GM19463 (cell line): ENCODE data around the gene IDH1.
"Not testable (repeated sequence)": the region's sequence is repeated elsewhere in the genome, so short reads cannot be mapped to it uniquely, and the experiment has no call there.

ENCODE experiments used
- ATAC-seq: cut with Tn5 transposase; IDR thresholded peaks from one replicate; pipeline ENCODE4 v1.9.1; 2021; ENCODE audit warnings: mild to moderate bottlenecking, moderate library complexity; ENCODE audit not compliant: unreplicated experiment

The IDH1 gene

DNA sequence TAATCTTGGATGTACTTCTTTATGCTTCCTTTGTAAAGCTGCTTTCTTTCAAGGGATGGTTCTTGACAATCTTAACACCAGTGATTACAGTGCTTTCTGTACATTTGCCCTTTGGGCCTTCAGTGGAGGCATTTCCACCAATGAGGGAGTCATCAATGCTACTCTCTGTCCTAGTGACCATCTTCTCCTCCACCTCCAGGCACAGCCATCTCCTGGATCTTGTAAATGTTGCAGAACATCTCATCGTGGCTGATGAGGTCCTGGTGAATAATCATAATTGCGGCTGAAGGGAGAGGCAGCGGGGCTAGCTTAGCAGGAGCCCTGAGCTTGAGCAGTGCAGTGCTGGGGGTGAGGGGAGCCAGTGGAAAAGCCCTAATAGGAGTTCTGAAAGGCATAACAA lies 32.5 kb downstream of the IDH1 start:
- no peak for ATAC-seq

- ATAC-seq = not testable (repeated sequence)
Measured at GRCh38 chr2:208221873-208222272, 33.0 kb downstream of the IDH1 start.

DNA sequence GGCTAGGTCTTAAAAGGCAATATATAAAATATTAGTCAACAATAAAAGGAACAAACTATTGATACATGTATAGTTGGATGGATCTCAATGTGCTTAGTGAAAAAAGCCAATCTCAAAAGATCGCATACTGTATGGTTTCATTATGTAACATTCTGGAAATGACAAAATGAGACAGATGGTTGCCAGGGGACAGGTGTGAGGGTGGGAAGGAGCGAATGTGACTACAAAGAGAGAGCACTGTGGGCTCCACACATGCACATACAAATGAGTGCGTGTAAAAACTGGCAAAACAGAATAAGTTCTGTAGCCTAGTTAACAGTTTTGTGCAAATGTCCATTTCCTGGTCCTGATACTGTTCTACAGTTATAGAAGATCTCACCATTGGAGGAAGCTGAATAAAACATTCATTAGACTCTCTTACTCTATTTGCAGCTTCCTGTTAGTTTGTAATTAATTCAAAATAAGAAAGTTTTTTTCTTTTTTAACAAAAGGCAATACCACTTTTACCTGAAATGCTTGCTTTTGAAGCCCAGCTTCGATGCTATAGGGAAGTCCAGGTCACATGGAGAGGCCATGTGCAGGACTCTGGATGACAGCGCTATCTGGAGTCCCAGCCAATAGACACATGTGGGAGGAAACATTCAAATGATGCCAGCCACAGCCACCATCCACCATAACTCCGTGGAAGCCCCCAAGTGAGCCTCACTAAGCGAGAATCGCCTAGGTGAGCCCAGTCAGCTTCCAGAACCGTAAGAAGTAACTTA lies 44.0 kb downstream of the IDH1 start:
- ATAC-seq = no peak

GRCh38 chr2:208208335-208209085 lies 46.4 kb downstream of the IDH1 start:
- no peak for ATAC-seq

DNA sequence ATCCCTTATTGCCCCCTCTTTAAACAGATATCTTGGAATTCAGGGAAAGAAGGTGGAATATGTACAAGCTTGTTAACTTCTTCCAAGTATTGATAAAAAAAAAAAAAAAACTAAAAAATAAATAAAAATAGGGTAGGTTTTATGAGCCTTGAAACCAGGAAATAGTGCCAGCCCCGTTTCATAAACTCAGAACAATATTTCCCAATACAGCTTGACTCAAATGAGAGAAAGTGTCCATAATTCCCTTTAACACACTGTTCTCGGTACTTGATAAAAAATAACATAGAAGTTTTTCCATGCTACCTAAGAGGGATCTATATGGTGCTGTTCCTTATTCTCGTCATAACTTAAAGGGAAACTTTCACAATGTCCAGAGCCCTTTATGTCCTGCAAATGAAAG lies 47.1 kb downstream of the IDH1 start:
- no peak for ATAC-seq

GRCh38 chr2:208204166-208204565 lies 50.7 kb downstream of the IDH1 start:
- no peak for ATAC-seq

DNA sequence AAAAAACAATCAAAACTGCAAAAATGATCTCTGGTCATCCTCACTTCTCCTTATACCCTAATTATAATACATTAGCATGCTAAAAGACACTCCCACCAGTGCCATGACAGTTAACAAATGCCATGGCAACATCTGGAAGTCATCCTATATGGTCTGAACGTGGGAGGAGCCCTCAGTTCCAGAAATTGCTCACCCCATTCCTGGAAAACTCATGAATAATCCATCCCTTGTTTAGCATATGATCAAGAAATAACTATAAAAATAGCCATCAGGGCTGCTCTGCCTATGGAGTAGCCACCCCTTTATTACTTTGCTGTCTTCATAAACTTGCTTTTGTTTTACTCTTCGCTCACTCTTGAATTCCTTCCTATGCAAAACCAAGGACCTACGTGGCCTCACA lies 59.3 kb downstream of the IDH1 start:
- no peak for ATAC-seq

DNA sequence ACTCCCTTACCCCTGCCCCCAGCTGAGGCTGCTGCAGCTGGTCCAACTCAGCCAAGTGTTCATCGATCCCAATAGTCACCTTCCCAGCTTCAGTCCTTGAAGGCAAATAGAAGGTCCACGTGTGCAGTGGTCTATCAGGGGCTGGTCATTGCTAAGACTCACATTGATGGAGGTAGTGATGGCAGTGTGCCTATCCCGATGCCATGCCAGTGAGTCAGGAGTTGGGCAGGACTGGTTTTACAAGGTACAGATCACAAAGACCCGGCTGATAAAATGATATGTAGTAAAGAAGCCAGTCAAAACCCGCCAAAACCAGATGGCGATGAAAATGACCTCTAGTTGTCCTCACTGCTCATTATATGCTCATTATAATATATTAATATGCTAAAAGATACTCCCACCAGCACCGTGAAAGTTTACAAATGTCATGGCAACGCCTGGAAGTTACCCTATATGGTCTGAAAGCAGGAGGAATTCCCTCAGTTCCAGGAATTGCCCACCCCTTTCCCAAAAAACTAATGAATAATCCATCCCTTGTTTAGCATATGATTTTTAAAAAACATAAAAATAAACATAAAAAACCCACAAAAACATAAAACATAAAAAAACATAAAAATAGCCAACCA lies 62.1 kb downstream of the IDH1 start:
- ATAC-seq = no peak

DNA sequence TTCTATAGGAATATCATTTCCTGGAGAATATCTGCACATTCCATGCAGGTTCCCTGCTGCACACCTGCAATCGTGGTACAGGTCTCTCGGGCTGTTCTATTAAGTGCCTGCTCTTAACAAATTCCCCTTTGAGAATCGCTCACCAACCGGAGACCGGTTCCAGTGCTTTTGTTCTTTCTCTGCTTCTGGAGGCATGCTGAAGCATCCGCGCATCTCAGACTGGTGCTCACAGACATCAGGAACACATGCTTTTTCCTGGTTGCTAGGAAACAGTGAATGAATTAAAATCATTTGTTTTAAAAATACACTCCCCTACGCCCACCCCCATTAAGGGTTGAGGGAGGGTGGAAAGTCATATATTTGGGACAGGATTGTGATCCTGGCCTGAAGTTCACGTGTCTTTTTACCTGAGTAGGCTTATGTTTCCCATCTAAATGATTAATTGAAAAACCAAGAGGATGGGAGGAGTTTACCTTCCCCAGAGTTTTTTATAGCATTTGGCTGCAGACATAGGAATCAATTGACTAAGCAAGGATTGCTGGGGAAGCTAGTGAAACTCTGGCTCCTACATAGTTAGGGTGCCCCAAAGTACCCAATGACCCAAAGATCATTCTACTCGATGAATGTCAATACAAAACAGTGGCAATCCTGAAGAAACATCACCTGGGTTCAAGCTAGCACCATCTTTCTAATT lies 64.9 kb downstream of the IDH1 start, which contains the start of gene C2orf80:
C2orf80 (minus strand) TSS at position 221 of the 694 bp plus-strand sequence. CDS start 3,044 bp downstream, outside the sequence.
- ATAC-seq = no peak

GRCh38 chr2:208189069-208189809 lies 65.6 kb downstream of the IDH1 start:
- ATAC-seq = no peak

DNA sequence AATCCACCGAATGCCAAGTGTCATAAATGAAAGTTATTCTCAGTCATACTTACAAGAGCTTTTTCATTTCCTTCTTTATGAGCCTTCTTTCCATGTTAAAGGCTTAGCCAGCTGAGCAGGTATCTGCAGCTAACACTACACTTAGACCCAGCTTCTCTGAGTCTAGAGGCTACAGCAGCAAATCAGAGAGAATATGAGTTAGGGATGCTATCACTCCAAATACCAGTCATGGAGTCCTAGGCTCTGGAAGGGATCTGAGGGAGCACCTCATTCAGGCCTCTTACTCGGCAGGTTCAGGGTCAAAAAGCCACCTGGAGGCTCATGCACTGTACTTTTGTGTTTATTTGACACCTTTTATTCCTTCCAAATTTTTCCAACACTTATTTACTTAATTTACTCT lies 68.0 kb downstream of the IDH1 start:
- ATAC-seq = no peak

- no peak for ATAC-seq
Measured at GRCh38 chr2:208186465-208186864, 68.4 kb downstream of the IDH1 start.
